Activated T-cell treated with anti-CD3 and anti-CD28 coated beads, Interleukin-2, amount 50 U/mL, for 4 hours (primary cell): Measurements from ENCODE around the gene WDR76. TPM values are rescaled to one million over a fixed set of nuclear protein-coding genes. Genes with fewer than 3 reads are reported as not detected.

Experiments
- ATAC-seq, 2 donors: fragments of 200-7000 bp; cut with Tn5 transposase; one replicate each; pipeline ENCODE4 v1.10.0; 2021
- DNase-seq: peaks from one replicate; pipeline ENCODE4 v3.0.0-alpha.2; 2020
- H3K27me3 Mint-ChIP-seq: one replicate; pipeline ENCODE4 v1.8.0; 2021; ENCODE audit warnings: low read depth, mixed read lengths
- H3K36me3 Mint-ChIP-seq: one replicate; pipeline ENCODE4 v1.8.0; 2022; ENCODE audit warnings: mixed read lengths; ENCODE audit not compliant: insufficient read depth
- H3K4me1 Mint-ChIP-seq: one replicate; pipeline ENCODE4 v1.8.0; 2021; ENCODE audit warnings: low read depth, mixed read lengths
- H3K4me3 Mint-ChIP-seq: one replicate; pipeline ENCODE4 v1.8.0; 2021; ENCODE audit warnings: mild to moderate bottlenecking, moderate library complexity, mixed read lengths
- H3K9me3 Mint-ChIP-seq: one replicate; pipeline ENCODE4 v1.8.0; 2021; ENCODE audit warnings: mixed read lengths
- total RNA-seq, 3 donors: library from RNA; stranded (reverse); gene quantifications; one replicate each; pipeline ENCODE4 v1.2.1, GENCODE V29; 2021

WDR76 gene
- total RNA-seq, 3 donors from 2014 or later, result 37.1 to 44.8 (median 39.2) TPM

- Mint-ChIP-seq H3K4me1 (no peaks in the 10 kb centered on the region), H3K9me3 (no peaks in the 10 kb centered on the region), H3K4me3 (no peak overlapping the region), H3K27me3 (no peaks in the 10 kb centered on the region), H3K36me3 (peaks cover 1% of the 10 kb centered on the region)
- DNase-seq, result no peak
- no peak for ATAC-seq
Observed at GRCh38 chr15:43878446-43878845, 51.6 kb downstream of the WDR76 start.

- Mint-ChIP-seq H3K4me3 (no peak overlapping the region), H3K9me3 (no peaks in the 10 kb centered on the region)
- no peak for DNase-seq
Observed at GRCh38 chr15:43879386-43880355, 52.9 kb downstream of the WDR76 start.

GRCh38 chr15:43880406-43881194, 53.8 kb downstream of the WDR76 start:
- H3K4me3 Mint-ChIP-seq, result no peak overlapping the region
- ATAC-seq (no peak), DNase-seq (no peak)
- H3K4me1 Mint-ChIP-seq, result no peaks in the 10 kb centered on the region
- H3K36me3 Mint-ChIP-seq, result peaks cover 1% of the 10 kb centered on the region
- H3K9me3 Mint-ChIP-seq, result no peaks in the 10 kb centered on the region
- no peaks in the 10 kb centered on the region for H3K27me3 Mint-ChIP-seq

More at GRCh38 chr15:43879386-43880355, 52.9 kb downstream of the WDR76 start:
- H3K36me3 Mint-ChIP-seq, result peaks cover 1% of the 10 kb centered on the region
- H3K27me3 Mint-ChIP-seq, result no peaks in the 10 kb centered on the region
- no peaks in the 10 kb centered on the region for H3K4me1 Mint-ChIP-seq
- no peak for ATAC-seq

- Mint-ChIP-seq H3K4me1 (no peaks in the 10 kb centered on the region), H3K36me3 (peaks cover 1% of the 10 kb centered on the region), H3K27me3 (no peaks in the 10 kb centered on the region), H3K4me3 (no peak overlapping the region), H3K9me3 (no peaks in the 10 kb centered on the region)
- no peak for ATAC-seq
- DNase-seq, result no peak
Observed at GRCh38 chr15:43881245-43881644, 54.4 kb downstream of the WDR76 start.

- Mint-ChIP-seq H3K9me3 (no peaks in the 10 kb centered on the region), H3K36me3 (peaks cover 1% of the 10 kb centered on the region), H3K4me3 (no peak overlapping the region), H3K4me1 (no peaks in the 10 kb centered on the region), H3K27me3 (no peaks in the 10 kb centered on the region)
- ATAC-seq (no peak), DNase-seq (no peak)
Observed at GRCh38 chr15:43881944-43882343, 55.1 kb downstream of the WDR76 start.

- Mint-ChIP-seq H3K36me3 (peaks cover 1% of the 10 kb centered on the region), H3K4me3 (no peak overlapping the region), H3K9me3 (no peaks in the 10 kb centered on the region), H3K4me1 (no peaks in the 10 kb centered on the region), H3K27me3 (no peaks in the 10 kb centered on the region)
- ATAC-seq, result no peak
- DNase-seq, result no peak
Observed at GRCh38 chr15:43883571-43883970, 56.8 kb downstream of the WDR76 start.

- no peaks in the 10 kb centered on the region for H3K9me3 Mint-ChIP-seq
- no peak for ATAC-seq
- peaks cover 1% of the 10 kb centered on the region for H3K36me3 Mint-ChIP-seq
- H3K4me3 Mint-ChIP-seq, result no peak overlapping the region
- no peaks in the 10 kb centered on the region for H3K4me1 Mint-ChIP-seq
- no peaks in the 10 kb centered on the region for H3K27me3 Mint-ChIP-seq
- no peak for DNase-seq
Observed at GRCh38 chr15:43886558-43886957, 59.8 kb downstream of the WDR76 start.

- ATAC-seq (no peak), DNase-seq (no peak)
- Mint-ChIP-seq H3K36me3 (peaks cover 1% of the 10 kb centered on the region), H3K27me3 (no peaks in the 10 kb centered on the region), H3K9me3 (no peaks in the 10 kb centered on the region), H3K4me1 (no peaks in the 10 kb centered on the region), H3K4me3 (no peak overlapping the region)
Observed at GRCh38 chr15:43887901-43888300, 61.1 kb downstream of the WDR76 start.

GRCh38 chr15:43889042-43889441, 62.2 kb downstream of the WDR76 start:
- H3K4me1 Mint-ChIP-seq, result no peaks in the 10 kb centered on the region
- H3K4me3 Mint-ChIP-seq, result no peak overlapping the region
- ATAC-seq, result no peak
- no peak for DNase-seq
- H3K9me3 Mint-ChIP-seq, result no peaks in the 10 kb centered on the region
- no peaks in the 10 kb centered on the region for H3K36me3 Mint-ChIP-seq
- H3K27me3 Mint-ChIP-seq, result no peaks in the 10 kb centered on the region

- DNase-seq, result no peak
- no peaks in the 10 kb centered on the region for H3K36me3 Mint-ChIP-seq
- no peaks in the 10 kb centered on the region for H3K4me1 Mint-ChIP-seq
- H3K27me3 Mint-ChIP-seq, result no peaks in the 10 kb centered on the region
- H3K4me3 Mint-ChIP-seq, result no peak overlapping the region
- no peak for ATAC-seq
- no peaks in the 10 kb centered on the region for H3K9me3 Mint-ChIP-seq
Observed at GRCh38 chr15:43893956-43894355, 67.2 kb downstream of the WDR76 start.

- ATAC-seq (no peak), DNase-seq (no peak)
- H3K4me1 Mint-ChIP-seq, result no peaks in the 10 kb centered on the region
Observed at GRCh38 chr15:43895586-43895985, 68.8 kb downstream of the WDR76 start.

GRCh38 chr15:43896543-43896942, 69.7 kb downstream of the WDR76 start:
- ATAC-seq, result no peak
- Mint-ChIP-seq H3K4me3 (no peak overlapping the region), H3K4me1 (no peaks in the 10 kb centered on the region), H3K9me3 (no peaks in the 10 kb centered on the region), H3K36me3 (no peaks in the 10 kb centered on the region), H3K27me3 (no peaks in the 10 kb centered on the region)
- no peak for DNase-seq

More at GRCh38 chr15:43895586-43895985, 68.8 kb downstream of the WDR76 start:
- Mint-ChIP-seq H3K4me3 (no peak overlapping the region), H3K9me3 (no peaks in the 10 kb centered on the region), H3K36me3 (no peaks in the 10 kb centered on the region), H3K27me3 (no peaks in the 10 kb centered on the region)

GRCh38 chr15:43898891-43899290, 72.1 kb downstream of the WDR76 start:
- no peaks in the 10 kb centered on the region for H3K9me3 Mint-ChIP-seq
- no peaks in the 10 kb centered on the region for H3K36me3 Mint-ChIP-seq
- peaks cover 1% of the 10 kb centered on the region for H3K4me1 Mint-ChIP-seq
- ATAC-seq (no peak), DNase-seq (no peak)
- no peak overlapping the region for H3K4me3 Mint-ChIP-seq
- no peaks in the 10 kb centered on the region for H3K27me3 Mint-ChIP-seq

GRCh38 chr15:43899928-43900327, 73.1 kb downstream of the WDR76 start:
- no peaks in the 10 kb centered on the region for H3K27me3 Mint-ChIP-seq
- no peak for ATAC-seq

More at GRCh38 chr15:43899928-43900327, 73.1 kb downstream of the WDR76 start:
- Mint-ChIP-seq H3K9me3 (no peaks in the 10 kb centered on the region), H3K36me3 (no peaks in the 10 kb centered on the region), H3K4me3 (no peak overlapping the region), H3K4me1 (peaks cover 2% of the 10 kb centered on the region)
- DNase-seq, result no peak
